GM12878 (cell line): Measurements from ENCODE around the gene SELENOK.

Experiments used
- CREM ChIP-seq: IDR thresholded peaks from 2 replicates; pipeline ENCODE4 v1.6.1; 2014; ENCODE audit warnings: antibody characterized with exemption, low read depth
- CTCF ChIP-seq, 3 experiments: IDR thresholded peaks in 2 of 3; conservative IDR thresholded peaks in 1 of 3; 2 replicates each; pipeline ENCODE4 v1.5.1; 2011; ENCODE audit warnings: low read depth in 3 of 3, low read length in 3 of 3, mild to moderate bottlenecking in 3 of 3, control low read depth in 2 of 3, moderate library complexity in 2 of 3, inconsistent platforms in 1 of 3, mixed read lengths in 1 of 3; ENCODE audit not compliant: control insufficient read depth in 2 of 3, insufficient read depth in 1 of 3; ENCODE audit errors: extremely low read depth in 1 of 3
- FOXK2 ChIP-seq: fragments of 450-650 bp; IDR thresholded peaks from 2 replicates; pipeline ENCODE4 v1.6.1; 2017; ENCODE audit warnings: mild to moderate bottlenecking, moderate library complexity
- RFX5 ChIP-seq: IDR thresholded peaks from 2 replicates; pipeline ENCODE4 v1.6.1; 2011; ENCODE audit warnings: low read depth, low read length, improper control_type of control experiment
- SIX5 ChIP-seq: IDR thresholded peaks from 2 replicates; pipeline ENCODE4 v1.6.1; 2011; ENCODE audit warnings: mild to moderate bottlenecking, low read depth, low read length, moderate library complexity; ENCODE audit not compliant: severe bottlenecking

DNA sequence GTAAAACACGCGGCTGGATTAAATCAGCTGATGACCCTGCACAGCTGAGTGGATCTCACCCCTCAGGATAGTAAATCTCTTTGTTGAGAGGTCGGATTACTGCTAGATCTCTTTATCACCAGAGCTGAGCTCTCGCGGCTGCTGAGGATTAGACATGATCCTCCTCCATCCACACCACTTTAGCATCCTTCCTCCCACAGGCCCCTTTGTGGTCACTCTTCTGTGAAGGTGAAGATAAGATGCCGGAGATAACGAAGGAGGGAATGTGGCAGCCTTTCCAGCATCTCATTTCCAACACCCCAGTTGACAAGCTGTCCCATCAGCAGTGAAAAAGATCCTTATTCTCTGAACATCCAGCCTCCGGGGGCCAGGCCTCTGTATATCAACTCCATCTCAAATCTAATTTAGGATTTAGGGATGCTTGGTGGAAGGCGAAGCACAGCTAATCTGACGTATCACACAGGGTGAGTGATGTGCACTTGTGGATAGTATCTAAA, 47.5 kb upstream of the SELENOK start:
- TF ChIP-seq FOXK2: no peak
- TF ChIP-seq CTCF (IDR thresholded peaks at IDR 0.05 in 2 of 3, conservative IDR thresholded peaks at IDR 0.05 in 1 of 3; ENCODE audit: control insufficient read depth in 2 of 3, extremely low read depth in 1 of 3, insufficient read depth in 1 of 3, low read depth in 3 of 3, low read length in 3 of 3): no peak
- no peak for TF ChIP-seq SIX5
- no peak for TF ChIP-seq CREM
- no peak for TF ChIP-seq RFX5
